AG09319 (cell line): ENCODE results near the gene PAX4.
A peak's percentile ranks its signal among the peaks of the same experiment; 100 is the strongest.

Experiments used
- DNase-seq: peaks from one replicate; pipeline ENCODE4 v3.0.0-alpha.2; 2010; ENCODE audit warnings: low read depth; ENCODE audit errors: extremely low read depth
- CTCF ChIP-seq: IDR thresholded peaks from 2 replicates; pipeline ENCODE4 v1.5.1; 2011; ENCODE audit warnings: low read depth, mild to moderate bottlenecking, inconsistent platforms, low read length, moderate library complexity

PAX4 gene

GRCh38 chr7:127608446-127608845, 9.5 kb downstream of the PAX4 start:
- no peak for DNase-seq
- TF ChIP-seq CTCF = no peak

DNA sequence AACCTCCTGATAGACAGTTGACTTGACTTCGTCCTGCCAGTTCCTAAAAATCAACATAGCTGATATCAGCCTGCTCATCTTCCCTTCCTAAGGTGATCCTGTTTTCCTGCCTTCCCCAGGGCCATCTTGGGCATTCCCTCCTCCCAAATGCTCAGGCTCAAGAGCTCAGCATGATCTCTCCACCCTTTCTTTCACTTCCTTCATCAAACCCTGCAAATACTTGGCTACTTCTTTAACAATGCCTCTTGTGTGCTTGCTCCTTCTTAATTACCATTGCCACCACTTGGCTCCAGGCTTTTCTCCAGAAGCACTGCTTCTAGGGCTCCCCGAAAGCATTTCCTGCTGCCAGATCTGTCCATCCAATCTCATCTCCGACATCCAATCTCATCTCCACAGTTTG, 17.1 kb downstream of the PAX4 start:
- no peak for TF ChIP-seq CTCF
- no peak for DNase-seq

- TF ChIP-seq CTCF = peak; percentile 4
- DNase-seq = no peak
Observed at GRCh38 chr7:127598318-127598717, 19.6 kb downstream of the PAX4 start.

- no peak for TF ChIP-seq CTCF
Observed at GRCh38 chr7:127595737-127596136, 22.2 kb downstream of the PAX4 start.

DNA sequence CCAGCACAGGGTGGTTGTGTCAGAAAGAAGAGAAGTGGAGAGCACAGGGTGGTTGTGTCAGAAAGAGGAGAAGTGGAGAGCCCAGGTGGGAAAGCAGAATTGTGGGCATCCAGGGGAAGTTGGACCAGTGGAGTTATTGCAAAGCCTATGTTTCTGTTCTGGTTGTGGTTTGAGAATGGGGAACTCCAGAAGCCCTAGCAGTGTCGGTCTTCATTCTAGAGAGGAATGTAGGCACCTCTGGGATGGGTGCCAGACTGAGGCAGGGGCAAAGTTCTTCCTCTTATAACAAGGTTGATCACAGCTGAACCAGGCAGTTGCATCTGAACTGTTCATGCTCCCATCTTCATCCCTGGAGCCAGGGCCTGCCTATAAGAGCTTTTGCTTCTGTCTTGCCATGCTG, 23.5 kb downstream of the PAX4 start:
- no peak for DNase-seq
- no peak for TF ChIP-seq CTCF

More at GRCh38 chr7:127595737-127596136, 22.2 kb downstream of the PAX4 start:
- DNase-seq = no peak

GRCh38 chr7:127592550-127592949, 25.4 kb downstream of the PAX4 start:
- TF ChIP-seq CTCF = no peak
- DNase-seq = no peak

DNA sequence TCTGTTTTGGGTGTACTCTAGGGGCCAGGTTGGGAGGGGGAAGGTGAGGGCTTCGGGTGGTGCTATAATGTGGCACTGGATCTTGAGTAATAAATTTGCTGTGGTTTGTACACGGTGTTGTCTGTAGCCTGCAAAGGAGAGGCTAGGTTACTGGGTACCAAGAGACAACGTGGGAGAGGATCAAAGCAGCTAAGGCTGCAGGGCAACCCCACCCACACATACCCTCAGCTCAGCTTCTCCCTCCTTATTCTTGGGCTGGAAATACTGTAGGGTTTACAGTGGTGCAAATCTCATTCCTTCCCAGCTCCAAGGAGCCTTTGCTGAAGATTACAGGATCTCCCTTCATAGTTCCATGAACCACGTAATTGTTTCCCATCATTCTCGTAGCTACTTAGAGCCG, 26.4 kb downstream of the PAX4 start:
- TF ChIP-seq CTCF = no peak
- DNase-seq = no peak
